Germinal center (tissue), 1 donor: ENCODE results near the gene RCAN2.

Source experiments
- DNase-seq: peaks from one replicate; pipeline ENCODE4 v3.0.0; 2012; ENCODE audit warnings: mixed read lengths, low spot score

The RCAN2 gene

DNA sequence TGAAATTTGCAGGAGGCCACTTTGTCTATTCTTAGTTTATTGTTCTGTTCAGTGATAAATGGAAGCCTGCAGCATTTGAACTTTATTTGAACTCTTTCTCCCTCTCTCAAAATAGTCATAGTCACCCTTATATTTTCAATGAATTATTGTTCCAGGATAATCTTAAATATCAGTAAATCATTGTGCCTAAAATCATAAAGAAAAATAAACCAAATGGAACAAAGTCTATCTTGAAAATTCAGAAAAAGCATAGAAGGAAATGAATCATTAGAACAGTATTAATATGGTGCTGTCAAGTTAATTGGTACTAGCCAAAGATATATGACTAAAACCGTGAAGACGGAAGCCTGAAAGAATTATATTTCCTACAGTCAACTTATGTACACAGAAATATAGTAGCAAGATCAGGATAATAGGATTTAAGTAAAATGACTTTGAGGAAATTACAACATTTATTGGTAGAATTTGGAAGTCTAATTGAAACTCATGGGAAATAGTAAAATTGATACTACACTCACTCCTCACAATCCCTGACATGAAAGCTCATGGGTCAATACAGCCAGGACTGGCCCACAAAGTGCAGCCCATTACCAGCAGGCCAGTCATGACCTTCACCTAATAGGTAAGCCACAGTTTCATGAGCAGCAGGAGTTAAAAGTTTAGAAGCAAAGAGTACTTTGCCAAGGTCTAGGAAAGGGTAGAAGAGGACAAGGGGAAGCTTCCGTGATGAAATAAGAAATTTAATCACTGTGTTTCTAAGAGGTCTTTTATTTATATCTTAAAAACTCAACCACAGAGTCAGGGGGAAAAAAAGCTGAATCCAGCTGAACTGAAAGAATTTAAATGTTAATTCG is 200.6 kb downstream of the RCAN2 start:
- DNase-seq: no peak

DNA sequence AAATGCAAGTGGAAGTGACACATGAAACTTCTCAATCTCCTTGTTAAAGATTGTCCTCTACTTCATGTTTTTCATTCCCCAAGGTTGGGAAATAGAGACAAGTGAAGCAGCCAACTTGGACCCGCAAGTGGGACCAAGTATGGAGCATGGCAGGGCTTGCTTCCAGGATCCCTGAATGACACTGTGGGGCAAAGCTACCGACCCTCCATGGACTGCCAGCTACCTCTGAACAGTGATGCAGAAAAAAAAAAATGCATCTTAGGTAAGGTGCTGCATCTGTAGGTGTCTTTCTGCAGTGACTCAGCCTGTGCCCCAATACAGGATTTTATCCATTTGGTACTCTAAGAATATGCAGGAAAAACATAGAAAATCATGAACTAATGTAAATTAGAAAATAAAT is 201.4 kb downstream of the RCAN2 start:
- no peak for DNase-seq

DNA sequence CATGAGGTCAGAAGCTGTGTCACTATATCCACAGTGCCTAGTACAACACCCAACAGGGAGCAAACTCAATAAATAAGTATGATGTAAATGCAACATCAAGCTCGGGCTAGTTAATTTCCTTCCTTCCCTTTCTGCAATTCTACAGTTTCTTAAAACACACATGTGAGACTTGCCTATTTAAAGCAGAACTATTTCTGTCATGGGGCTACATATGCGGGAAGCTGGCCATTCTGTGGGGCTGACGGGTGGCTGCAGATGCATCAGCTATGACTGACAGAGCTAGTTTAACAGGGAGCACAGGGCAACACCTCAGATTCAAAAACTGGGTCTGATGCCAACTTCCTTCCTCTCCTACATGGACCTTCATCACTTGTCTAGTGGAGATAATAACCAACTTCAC is 202.4 kb downstream of the RCAN2 start:
- no peak for DNase-seq

- no peak for DNase-seq
Observed at GRCh38 chr6:46287681-46288080, 203.6 kb downstream of the RCAN2 start.

GRCh38 chr6:46287043-46287442 is 204.2 kb downstream of the RCAN2 start:
- no peak for DNase-seq

- DNase-seq: no peak
Observed at GRCh38 chr6:46284475-46284874, 206.8 kb downstream of the RCAN2 start.

- DNase-seq: no peak
Observed at GRCh38 chr6:46281110-46281509, 210.1 kb downstream of the RCAN2 start.

GRCh38 chr6:46279874-46280273 is 211.4 kb downstream of the RCAN2 start:
- no peak for DNase-seq

GRCh38 chr6:46276576-46277142 is 214.6 kb downstream of the RCAN2 start:
- DNase-seq: no peak

GRCh38 chr6:46274502-46274901 is 216.7 kb downstream of the RCAN2 start:
- no peak for DNase-seq

GRCh38 chr6:46273911-46274310 is 217.3 kb downstream of the RCAN2 start:
- no peak for DNase-seq

DNA sequence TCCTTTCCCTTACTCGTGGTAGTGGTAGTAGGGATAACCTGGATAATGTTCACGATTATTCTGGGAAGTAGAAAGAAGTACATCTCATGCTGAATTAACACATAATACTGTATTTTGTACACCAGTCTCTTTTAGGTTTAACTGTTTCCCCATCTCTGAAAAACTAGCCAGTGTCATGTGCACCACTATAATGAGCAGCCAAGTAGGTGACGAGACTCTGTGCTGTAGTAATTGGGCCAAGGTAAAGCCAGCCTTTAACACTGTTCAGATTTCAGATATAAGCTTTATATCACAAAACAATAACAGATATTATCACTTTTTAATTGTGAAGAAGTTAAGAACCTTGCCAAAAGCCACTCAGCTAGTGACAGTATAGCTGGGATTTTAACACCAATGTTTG is 219.5 kb downstream of the RCAN2 start:
- DNase-seq: no peak

- DNase-seq: no peak
Observed at GRCh38 chr6:46271107-46271506, 220.1 kb downstream of the RCAN2 start.

GRCh38 chr6:46270336-46270735 is 220.9 kb downstream of the RCAN2 start:
- DNase-seq: no peak

DNA sequence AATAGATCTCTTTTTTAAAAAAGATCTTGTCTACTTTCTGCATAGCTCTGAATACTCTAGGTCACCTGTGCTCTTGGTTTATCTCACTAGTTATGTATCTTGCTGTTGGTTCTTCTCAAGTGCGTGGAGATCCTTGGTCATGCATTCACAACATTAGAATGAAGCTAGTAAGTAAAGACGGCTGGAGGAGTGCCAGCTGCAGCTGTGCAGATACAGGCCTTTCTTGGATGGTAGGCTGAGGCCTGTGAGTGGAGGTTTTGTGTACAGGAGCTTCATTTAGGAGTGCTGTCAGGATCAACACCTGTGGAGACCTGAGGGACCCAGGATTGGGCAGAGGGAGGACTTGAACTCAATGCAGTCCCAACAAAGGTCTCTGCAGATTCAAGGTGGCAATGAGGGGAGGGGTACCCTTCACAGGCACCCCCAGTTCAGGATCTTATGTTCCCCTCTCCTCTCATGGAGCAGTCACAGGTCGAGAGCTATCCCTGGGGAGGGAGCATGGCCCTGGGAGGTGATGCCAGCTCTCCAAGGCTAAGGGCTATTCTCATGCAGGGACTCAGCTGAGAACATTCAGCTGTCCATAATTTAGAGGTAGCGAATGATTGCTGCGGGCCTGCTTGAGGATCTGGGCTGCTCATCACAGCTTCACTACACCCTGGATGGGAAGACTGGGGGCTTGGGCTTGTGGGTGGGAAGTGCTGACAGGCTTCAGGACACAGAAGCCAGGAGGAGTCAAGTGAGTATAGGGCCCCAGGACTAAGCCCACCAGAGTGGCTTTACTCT is 221.6 kb downstream of the RCAN2 start:
- no peak for DNase-seq

GRCh38 chr6:46267515-46267914 is 223.7 kb downstream of the RCAN2 start:
- DNase-seq: no peak

DNA sequence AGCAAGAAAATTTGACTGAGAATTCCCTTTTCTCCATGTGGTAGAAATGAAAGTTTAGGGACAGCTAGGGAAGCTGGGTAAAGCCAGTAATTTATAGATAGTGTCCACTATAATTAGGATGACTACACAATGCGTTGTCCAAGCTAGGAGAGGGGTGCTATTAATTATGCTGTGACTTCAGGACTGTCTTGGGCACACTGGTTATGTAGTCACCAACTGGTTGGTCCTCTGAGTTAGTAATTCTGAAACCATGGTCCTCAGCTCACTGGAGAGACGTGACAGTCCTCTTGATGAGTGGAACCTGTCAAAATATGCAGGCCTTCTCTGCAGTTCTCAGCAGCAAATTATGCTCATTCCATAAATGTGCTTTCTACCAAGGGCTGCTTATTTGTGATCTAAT is 225.9 kb downstream of the RCAN2 start:
- no peak for DNase-seq

- DNase-seq: no peak
Observed at GRCh38 chr6:46263707-46264086, 227.6 kb downstream of the RCAN2 start.

- DNase-seq: no peak
Observed at GRCh38 chr6:46262928-46263706, 228.1 kb downstream of the RCAN2 start.

DNA sequence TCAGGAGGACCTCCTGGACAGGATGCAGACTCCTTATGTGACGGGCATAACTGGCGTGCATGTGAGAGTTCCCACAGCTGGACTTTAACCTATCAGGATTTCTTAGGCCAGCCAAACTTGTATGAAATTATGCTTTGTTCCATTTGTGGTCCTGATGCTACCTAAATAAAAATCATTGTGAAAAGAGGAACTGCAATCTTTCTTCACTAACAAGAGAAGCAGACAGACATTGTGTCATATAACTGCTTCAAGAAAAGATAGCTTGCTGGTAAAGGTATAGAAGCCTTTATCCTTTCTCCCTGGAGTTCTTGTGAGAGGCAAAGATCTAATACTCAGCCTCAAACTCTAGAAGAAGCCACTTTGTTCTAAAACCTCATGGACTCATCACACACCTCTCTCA is 233.0 kb downstream of the RCAN2 start:
- DNase-seq: no peak

DNA sequence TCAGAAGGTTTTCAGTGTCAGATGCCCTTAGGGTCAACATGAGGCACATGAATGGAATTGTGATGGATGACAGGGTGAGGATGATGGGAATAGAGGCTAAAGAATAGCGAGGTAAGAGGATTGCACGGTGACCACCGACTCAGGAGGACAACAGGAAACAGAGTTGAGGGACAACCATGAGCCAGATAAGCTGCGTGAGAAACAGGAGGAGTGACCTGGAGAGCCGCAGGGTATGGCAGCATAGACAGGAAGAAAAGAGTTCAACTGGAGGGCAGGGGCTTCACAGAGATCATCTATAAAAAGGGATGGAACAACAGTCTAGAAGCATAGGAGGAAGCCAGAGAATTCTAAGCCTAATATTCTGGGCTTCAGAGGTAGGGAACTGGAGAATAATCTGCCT is 235.7 kb downstream of the RCAN2 start:
- no peak for DNase-seq

- DNase-seq: no peak
Observed at GRCh38 chr6:46254946-46255345, 236.3 kb downstream of the RCAN2 start.
